GM21381 (cell line): ENCODE data around the gene PCAT6.
"Not testable (repeated sequence)": the region's sequence is repeated elsewhere in the genome, so short reads cannot be mapped to it uniquely, and the experiment has no call there.

Experiments
- ATAC-seq: cut with Tn5 transposase; IDR thresholded peaks from one replicate; pipeline ENCODE4 v1.9.1; 2021; ENCODE audit warnings: mild to moderate bottlenecking, moderate library complexity; ENCODE audit not compliant: unreplicated experiment

Gene PCAT6

DNA sequence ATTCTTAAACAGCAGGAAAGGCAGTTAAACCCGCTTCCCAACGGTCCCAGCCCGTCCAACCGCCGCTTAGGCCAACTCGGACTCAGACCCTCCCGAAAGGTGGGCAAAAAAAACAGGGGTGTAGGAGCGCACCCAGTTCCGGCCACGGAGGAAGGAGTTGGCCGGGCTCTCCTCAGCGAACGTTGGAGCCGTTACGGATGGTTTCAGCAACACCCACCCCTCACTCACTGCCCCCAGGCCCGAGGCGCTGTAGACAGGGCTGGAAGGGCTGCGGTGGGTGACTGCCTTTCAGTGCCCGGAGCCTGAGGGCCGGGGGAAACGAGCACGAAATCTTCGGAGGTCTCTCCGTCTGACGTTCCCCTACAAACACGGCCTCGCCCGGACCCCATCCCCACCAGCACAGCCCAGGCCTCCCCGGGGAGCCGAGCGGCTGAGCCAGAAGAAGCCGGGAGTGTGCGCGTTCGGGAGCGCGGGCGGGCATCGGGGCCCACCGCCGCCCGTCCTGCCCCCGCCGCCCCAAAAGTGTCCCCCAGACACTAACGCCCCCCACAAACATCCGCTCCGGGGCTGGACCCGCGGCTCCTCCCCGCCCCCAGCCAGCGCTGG is 3.8 kb upstream of the PCAT6 start:
- no peak for ATAC-seq

DNA sequence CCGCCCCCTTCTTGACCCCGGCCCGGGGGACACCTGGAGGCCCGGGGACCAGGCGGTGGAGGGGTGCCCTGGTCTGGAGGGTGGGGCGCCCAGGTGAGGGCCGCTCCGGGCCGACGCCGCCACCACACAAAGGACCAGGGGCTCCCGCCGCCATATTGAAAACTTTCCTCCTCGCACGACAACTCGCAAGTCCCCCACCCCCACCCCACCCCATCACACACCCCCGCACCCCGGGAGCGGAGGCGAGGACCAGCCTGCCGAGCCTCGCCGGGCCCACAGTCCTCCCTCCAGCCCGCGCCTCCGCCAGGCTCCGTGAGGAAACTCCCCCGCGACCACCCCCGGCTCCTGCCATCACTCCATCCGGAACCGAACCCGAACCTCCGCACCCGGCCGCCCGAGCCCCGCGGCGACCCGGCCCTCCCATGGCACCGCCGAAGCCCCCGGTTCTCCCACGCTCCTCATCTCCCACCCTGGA is 3.3 kb upstream of the PCAT6 start:
- ATAC-seq: no peak

DNA sequence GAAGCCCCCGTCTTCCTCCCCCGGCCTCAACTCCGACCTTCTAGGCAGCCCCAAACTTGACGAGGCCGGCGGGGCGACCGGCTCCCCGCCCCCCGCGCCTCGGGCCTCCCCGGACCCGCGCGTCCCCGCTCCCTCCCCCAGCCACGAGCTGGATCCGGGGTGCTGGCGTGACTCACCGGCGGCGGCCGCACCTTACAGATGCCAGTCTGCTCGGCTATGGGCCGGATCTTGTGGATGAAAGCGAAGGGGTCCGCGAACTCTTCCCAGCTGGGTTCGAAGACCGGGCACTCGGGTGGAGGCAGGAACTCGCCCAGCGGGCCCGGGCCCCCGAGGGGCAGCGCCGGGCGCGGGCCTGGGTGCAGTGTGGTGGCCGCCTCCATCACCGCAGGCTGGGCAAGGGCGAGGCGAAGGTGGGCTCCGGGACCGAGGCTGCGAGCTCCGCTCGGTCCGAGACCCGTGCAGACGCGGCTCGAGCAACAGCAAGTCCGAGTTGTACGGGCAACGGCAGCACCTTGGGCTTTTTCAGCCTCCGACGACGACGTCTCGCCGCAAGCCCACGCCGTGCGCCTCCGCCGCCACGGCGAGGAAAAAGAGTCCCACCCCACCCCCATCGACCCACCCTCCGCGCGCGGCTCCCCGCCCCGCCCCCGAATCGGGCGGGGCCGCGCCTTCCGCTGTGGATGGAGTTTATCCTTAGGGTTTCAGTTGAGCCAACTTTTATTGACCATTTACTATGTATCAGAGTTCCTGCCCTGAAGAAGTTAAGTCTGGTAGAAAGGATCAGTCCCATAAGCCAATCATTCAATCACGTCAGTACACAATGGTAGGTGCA is 2.6 kb upstream of the PCAT6 start, which contains the start of gene KDM5B:
KDM5B (minus strand) TSS at position 496 of the 832 bp plus-strand sequence; CDS start at position 380, 116 bp downstream.
- no peak for ATAC-seq

DNA sequence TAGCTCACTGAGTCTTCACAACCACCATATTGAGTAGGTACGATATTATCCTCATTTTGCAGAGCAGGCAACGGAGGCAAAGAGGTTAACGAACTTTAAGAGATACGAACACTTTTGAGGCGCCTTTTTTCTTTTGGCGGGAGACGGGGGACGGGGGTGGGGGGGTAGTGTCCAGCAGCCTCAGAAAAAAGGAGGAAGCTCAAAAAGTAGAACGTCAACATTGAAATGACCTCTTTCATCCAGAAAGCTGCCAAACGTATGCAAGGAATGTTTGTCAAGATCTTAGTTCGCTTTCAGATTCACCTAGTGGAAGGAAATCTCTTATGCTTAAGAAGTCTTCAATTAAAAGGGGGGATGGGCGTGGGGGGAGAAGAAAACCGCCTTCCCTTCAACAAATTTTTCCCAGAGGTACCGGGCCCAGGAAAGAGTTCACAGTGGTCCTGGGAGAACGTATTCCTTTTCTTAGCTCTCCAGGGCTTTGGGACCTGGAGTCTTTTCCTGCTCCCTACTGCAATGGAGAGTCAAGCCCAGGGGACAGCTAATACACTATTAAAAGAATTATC is 1.1 kb upstream of the PCAT6 start:
- no peak for ATAC-seq

DNA sequence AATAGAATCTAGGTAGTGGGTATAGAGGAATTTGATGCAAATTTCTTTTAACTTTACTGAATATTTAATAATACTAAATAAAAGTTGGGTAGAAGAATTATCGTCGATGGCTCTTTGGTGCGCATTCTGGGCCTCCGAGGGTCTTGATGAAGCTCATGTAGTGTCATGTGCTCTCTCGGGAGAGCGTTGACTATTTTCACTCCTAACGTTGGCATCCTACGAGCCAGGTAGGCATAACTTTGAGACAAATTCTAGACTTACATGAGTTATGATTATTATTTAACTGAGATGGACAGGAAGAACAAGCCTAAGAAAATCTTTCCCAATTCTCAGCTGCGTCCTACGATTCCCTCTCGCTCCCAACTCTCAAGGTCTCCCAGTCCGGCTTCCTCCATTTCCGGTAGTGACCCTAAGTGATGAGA is 550 bp upstream of the PCAT6 start:
- ATAC-seq: no peak

DNA sequence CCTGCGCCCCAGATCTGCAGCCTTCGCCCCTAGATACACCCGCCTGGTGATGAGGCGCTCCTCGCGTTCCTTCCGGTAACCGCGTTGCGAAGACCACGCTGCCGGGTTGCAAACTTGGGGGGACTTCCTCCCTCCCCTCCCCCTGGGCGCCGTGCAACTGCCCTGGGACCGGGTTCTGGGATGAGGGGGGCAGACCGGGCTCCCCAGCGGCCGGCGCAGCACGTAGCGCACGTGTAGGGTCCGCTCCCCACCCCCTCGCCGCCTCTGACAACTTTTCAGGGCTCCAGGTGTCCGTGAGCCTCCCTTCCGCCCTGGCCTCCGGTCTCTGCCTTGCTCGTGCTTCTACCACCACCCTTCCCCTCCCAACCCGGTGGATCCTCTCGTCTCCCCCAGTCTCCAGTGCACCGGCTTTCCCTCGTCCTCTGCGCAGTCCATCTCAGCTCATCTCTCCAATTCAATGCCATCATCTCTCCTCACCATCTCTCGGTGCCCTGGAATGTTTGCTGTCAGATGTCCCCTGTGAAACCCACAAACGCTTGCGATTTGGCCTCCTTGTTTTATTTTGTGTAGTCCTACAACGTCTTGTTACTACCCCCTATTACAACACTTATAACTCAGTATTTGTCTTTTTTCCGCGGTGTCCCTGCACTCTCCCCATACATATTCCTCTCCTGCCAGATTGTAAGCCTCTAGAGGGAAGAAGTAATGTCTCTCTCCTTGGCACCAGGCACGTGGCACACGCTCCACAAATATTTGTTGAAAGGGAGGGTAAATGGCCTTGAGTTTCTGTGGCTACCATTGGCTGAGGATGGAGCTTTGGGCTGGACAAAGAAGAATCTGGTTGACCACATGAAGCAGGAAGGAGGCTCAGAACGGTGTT is 782 bp downstream of the PCAT6 start:
- no peak for ATAC-seq

DNA sequence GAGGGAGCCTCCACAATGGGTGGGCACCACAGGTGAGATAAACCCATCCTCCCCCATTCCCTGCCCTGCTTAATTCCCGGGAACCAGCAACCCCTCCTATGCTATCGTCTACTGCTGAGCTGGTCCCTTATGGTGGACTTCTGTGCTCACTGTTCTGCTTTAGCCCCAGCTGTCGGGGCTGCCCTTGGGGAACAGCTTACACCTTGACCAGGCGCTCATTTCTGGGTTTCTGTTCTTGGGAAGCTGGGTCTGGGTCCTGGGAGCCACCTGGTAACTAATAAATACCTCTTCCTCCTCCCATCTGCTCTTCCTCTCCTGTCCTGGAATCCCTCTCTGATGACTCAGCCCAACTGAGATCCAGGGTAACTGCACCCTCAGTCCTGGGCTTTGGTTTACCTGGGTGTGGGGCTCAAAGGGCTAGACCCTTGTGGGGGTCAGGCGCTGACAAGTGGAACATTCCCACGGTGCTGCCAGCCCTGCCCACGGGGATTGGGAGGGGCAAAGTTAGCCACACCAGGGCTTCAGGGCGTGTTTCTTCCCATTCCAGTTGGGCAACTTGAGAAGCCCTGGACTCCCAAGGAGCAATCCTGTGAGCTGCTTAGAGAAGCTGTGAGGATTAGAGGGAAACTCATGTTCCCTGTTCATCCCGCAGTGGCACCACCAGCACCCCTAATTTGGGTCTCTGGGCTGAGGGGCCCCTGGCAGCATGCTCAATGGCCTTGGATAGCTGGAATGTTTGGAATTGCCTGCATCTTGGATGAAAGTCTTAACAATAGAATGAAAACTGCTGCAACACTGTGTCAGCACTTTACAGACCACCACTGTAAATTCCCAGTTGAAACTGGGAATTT is 1.6 kb downstream of the PCAT6 start:
- no peak for ATAC-seq

DNA sequence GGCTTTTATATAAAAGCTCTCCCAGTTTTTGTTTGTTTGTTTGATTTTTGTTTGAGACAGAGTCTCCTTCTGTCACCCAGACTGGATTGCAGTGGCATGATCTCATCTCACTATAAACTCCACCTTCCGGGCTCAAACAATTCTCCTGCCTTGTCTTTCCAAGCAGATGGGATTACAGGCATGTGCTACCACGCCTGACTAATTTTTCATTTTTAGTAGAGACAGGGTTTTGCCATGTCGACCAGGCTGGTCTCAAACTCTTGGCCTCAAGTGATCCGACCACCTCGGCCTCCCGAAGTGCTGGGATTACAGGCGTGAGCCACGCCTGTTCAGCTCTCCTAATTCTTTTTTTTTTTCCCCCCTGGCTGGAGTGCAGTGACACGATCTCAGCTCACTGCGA is 4.4 kb downstream of the PCAT6 start:
- ATAC-seq: no peak

DNA sequence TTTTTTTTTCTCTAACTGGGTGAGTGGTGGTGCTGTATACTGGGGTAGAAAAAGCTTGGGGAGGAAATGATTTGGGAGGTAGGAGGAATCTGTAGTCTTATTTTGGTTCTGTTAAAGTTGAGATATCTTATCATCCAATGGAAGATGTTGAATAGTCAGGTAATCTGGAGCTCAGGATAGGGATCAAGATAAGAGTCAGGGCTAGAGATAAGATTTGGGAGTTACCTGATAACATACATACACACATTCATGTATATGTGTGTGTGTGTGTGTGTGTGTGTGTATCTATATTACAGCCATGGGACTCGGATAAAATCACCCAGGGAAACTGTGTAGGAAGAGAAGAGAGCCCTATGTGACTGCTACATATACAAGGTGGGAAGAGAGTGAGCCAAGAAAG is 8.1 kb downstream of the PCAT6 start:
- ATAC-seq: no peak

DNA sequence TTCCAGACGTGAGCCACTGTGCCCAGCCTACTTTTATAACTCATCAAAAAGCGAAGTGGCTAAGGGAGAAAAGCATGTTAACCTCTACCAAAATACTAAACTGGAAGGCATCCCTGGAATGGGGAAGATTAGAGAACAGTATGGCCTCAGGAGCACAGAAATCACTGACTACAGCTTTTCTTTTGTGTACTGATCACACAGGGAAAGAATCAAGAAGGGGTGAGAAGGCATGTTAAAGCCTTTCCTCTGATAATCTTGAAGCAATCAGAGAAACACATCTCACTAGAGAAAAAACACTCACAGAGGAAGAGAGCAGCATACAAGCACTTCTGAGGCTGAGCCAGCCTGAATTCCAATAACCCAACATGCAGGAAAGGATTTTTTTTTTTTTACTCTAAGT is 10.7 kb downstream of the PCAT6 start:
- ATAC-seq: no peak

DNA sequence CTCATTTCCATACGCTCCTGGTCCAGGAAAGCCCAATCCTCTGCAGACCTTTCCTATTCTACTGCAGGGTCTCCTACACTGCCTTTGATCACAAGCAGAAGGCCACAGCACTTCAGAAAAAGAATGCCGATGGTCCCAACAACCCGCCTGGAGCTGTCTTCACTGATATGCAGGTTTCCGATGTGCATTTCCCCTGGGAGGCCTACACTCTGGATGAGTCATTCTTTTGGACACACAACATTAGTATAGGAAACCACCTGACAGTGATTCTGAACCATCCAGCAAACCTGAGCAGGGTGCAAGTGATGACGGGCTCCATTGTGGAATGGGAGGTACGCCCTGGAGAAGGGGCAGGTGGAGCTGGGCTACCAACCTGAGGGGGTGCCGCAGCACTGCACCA is 15.0 kb downstream of the PCAT6 start:
- ATAC-seq: no peak

DNA sequence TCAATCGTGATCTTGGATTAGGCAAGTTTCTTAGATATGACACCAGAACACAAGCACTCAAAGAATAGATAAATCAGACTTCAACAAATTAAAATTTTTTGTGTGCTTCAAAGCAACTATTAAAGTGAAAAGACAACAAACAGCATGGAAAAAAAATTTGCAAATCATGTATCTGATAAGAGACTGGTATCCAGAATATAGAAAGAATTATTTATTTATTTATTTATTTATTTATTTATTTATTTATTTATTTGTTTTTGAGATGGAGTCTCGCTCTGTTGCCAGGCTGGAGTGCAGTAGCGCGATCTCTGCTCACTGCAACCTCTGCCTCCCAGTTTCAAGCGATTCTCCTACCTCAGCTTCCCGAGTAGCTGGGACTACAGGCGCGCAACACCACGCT is 18.5 kb downstream of the PCAT6 start:
- not testable (repeated sequence) for ATAC-seq

DNA sequence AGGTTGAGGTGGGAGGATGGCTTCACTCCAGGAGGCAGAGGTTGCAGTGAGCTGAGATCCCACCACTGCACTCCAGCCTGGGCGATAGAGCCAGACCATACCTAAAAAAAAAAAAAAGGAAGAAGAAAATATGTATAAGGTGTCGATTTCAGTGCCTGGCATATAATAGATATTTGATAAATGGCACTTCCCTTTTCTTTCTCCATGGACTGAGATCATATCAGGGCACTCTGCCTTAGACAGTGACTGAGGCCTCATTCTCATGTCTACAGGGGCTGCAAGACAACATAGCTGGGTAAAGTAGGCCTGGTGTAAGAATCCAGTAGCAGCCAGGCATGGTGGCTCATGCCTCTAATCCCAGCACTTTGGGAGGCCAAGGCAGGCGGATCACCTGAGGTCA is 21.2 kb downstream of the PCAT6 start:
- no peak for ATAC-seq

DNA sequence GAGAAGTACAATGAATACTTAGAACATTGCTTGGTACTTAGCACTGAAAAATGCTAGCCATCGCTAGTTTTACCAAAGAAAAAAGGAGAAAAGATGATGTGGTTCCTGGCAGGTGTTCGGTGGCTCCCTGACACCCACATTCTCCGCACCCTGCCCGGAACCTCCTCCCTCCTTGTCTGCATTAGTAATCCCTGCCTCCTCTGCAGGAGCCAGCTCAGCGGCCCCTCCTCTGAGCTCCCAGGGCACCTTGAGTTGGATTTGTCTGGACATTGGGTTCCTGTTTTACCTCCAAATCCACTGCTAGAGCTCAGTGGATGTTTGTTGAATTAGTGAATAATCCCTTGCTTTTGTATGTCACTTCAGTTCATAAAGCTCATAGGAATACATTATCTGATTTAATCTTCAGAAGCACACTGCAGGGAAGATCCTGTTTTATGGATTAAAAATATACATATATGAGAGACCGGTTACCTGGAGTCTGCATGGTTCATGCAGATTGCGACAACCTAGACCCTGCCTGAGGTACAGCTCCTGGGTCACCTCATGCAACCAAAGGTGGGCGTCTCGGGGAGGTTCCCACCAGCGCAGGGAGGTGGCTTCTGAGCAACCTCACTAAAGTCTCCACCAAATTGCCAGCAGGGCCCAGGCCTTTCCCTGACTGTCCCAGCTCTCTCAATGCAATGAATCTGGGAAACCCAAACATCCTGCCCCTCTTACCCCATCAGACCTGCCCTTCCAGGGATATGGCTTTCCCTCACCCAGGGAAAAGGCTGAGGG is 24.2 kb downstream of the PCAT6 start:
- ATAC-seq: no peak

DNA sequence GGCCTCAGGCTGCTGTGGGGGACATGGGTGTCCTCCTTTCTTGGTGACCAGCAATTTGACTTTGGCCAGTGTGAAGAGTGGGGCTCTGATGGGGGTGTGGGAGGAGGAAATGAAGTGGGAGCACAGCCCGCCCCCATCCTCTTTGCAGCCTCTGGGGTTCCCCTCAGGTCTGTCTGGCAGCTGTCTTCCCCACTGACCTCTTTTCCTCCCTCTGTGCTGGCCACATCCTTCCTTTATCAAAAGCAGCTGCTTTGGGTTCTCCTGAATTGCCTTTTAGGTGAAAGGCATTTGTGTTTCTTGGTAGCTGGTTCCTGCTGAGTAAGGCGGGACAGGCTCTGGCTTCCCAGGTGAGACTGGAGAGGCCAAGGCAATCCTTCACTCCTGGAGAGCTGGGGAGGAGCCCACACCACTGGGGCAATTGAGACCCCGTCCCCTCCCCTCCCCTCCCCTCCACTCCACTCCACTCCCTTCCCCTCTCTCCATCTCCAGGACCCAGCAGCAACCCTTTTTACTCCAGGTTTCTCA is 24.9 kb downstream of the PCAT6 start:
- no peak for ATAC-seq

DNA sequence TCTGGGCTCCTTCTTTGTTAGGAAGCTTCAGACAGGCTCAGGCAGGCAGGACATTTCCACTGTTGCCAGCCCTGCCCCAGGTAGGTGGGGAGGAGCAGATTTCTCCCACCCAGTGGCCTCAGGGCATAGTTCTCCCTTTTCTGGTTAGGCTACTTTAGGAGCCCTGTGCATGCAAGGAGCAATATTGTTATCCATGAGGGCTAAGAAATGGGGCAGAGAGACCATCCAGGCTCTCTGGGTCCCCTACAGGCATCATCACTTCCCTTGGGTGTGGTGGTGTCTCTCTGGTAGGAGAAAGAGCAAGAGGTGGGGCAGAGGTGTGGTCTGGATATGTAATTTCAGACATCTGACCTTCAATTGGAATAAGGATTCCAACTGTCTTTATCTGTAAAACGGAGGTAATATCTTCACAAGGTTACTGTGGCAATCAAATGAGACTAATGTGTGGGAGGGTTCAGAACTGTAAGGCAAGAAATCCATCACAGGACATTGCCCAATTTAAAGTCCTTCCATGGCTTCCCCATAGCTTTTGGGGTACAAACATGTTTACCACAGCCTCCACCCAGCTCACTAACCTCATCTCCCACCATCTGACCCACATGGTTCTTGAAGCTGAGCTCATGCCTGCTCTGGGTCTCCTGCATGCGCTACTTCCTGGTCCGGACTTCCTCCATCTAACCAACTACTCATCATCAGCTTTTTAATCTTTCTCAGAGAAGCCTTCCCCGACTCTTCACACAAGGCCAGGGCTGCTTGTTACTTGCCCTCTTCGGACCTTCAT is 26.1 kb downstream of the PCAT6 start:
- ATAC-seq: no peak

DNA sequence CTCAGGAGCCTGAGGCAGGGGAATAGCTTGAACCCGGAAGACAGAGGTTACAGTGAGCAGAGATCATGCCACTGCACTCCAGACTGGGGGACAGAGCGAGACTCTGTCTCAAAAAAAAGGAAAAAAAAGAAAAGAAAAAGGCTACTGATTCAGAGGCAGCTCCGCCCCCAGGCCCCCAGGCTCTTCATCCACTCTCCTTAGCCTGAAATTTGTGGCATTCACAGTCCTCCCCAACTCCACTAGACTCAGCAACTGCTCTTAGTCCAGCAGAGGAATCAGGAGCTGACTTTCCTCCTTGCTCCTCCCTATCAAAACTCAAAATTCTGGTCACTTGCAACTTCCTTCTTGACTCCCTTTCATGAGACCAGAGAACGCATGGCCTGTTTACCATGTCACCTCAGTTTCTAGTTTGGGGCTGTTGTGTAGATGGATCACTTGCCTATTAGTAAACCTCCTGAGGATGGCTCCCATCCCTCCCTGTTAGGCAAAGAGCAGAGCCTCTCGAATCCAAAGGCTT is 27.1 kb downstream of the PCAT6 start:
- no peak for ATAC-seq

DNA sequence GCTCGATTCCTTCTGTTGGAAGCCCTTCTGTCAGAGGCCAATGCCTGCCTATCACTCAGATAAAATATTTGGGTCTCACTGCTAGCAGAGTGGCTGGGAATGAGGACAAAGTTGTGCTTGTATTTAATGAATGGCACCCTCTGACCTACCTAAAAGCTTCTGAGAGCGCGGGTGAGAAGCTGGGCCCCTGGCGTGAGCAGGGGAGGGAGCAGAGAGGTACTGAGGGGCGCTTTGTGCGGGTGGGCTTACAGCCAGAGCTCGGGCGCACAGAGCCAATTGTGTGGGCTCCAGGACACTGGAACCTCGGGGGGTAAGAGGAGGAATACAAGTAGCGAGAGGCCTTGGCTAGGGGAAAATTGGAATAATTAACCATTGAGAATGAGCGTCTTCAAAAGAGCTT is 32.3 kb downstream of the PCAT6 start:
- no peak for ATAC-seq
